Activated T-helper 17 cell treated with anti-CD3 and anti-CD28 coated beads, Interleukin-2, amount 50 U/mL, for 72 hours (primary cell): Measurements from ENCODE around the gene OR51Q1. TPM values are rescaled to one million over a fixed set of nuclear protein-coding genes. Genes with fewer than 3 reads are reported as not detected.

ENCODE experiments used
- ATAC-seq: fragments of 150-1000 bp; cut with Tn5 transposase; replicated peaks from 2 replicates; pipeline ENCODE4 v1.10.0; 2021; ENCODE audit warnings: mild to moderate bottlenecking, moderate library complexity
- H3K27ac Mint-ChIP-seq: one replicate; pipeline ENCODE4 v1.8.0; 2022; ENCODE audit warnings: mixed read lengths
- H3K27me3 Mint-ChIP-seq: one replicate; pipeline ENCODE4 v1.8.0; 2022; ENCODE audit warnings: mixed read lengths
- H3K36me3 Mint-ChIP-seq: one replicate; pipeline ENCODE4 v1.8.0; 2022; ENCODE audit warnings: low read depth, mild to moderate bottlenecking, mixed read lengths
- H3K4me1 Mint-ChIP-seq: one replicate; pipeline ENCODE4 v1.8.0; 2022; ENCODE audit warnings: mixed read lengths
- H3K4me3 Mint-ChIP-seq: one replicate; pipeline ENCODE4 v1.8.0; 2022; ENCODE audit warnings: mild to moderate bottlenecking, mixed read lengths
- H3K9me3 Mint-ChIP-seq: one replicate; pipeline ENCODE4 v1.8.0; 2022; ENCODE audit warnings: mixed read lengths
- total RNA-seq, 2 donors: library from RNA; stranded (reverse); gene quantifications; one replicate each; pipeline ENCODE4 v1.2.3, GENCODE V29; 2022

The OR51Q1 gene
- total RNA-seq, 2 donors from 2014 or later = not detected

GRCh38 chr11:5467527-5467926 lies 45.6 kb downstream of the OR51Q1 start:
- H3K36me3 Mint-ChIP-seq = no peaks in the 10 kb centered on the region
- H3K4me1 Mint-ChIP-seq = no peaks in the 10 kb centered on the region
- H3K27me3 Mint-ChIP-seq = peaks cover 19% of the 10 kb centered on the region
- H3K4me3 Mint-ChIP-seq = no peak overlapping the region
- H3K9me3 Mint-ChIP-seq = no peaks in the 10 kb centered on the region
- no peak overlapping the region for H3K27ac Mint-ChIP-seq
- ATAC-seq = no peak

Other genes starting within 250 kb of the OR51Q1 start
- gene OR51V1, start 221.4 kb upstream of the OR51Q1 start, total RNA-seq = not detected
- not detected for gene HBB, start 195.0 kb upstream of the OR51Q1 start, total RNA-seq
- not detected for gene HBD, start 187.6 kb upstream of the OR51Q1 start, total RNA-seq
- not detected for gene HBG1, start 172.3 kb upstream of the OR51Q1 start, total RNA-seq
- gene HBG2, start 167.3 kb upstream of the OR51Q1 start, total RNA-seq = not detected
- not detected for gene HBE1, start 152.2 kb upstream of the OR51Q1 start, total RNA-seq
- not detected for gene OR51B4, start 120.2 kb upstream of the OR51Q1 start, total RNA-seq
- under 1 TPM in 1 of 2 donors, not detected in 1; 0.29 TPM for gene OR51B2, start 97.8 kb upstream of the OR51Q1 start, total RNA-seq
- under 1 TPM in 1 of 2 donors, not detected in 1; 0.50 TPM for gene OR51B5, start 78.6 kb upstream of the OR51Q1 start, total RNA-seq
- gene OR51B6, start 70.6 kb upstream of the OR51Q1 start, total RNA-seq = not detected
- not detected for gene OR51M1, start 38.3 kb upstream of the OR51Q1 start, total RNA-seq
- not detected for gene OR51I1, start 19.4 kb downstream of the OR51Q1 start, total RNA-seq
- not detected for gene OR51I2, start 27.2 kb downstream of the OR51Q1 start, total RNA-seq
- not detected for gene OR52D1, start 66.6 kb downstream of the OR51Q1 start, total RNA-seq
- gene UBQLN3, start 87.8 kb downstream of the OR51Q1 start, total RNA-seq = under 1 TPM in 1 of 2 donors, not detected in 1; 0.34 TPM
- gene UBQLNL, start 94.6 kb downstream of the OR51Q1 start, total RNA-seq = under 1 TPM in 1 of 2 donors, not detected in 1; 0.50 TPM
- gene OR52H1, start 126.4 kb downstream of the OR51Q1 start, total RNA-seq = under 1 TPM in 1 of 2 donors, not detected in 1; 0.34 TPM
- not detected for gene OR52B6, start 158.8 kb downstream of the OR51Q1 start, total RNA-seq
- under 1 TPM; 0.19 TPM for gene TRIM6, start 174.5 kb downstream of the OR51Q1 start, total RNA-seq
- gene TRIM34, start 202.9 kb downstream of the OR51Q1 start, total RNA-seq = 1 to 10 TPM; 6.7 to 7.1 TPM